GM06990 (cell line): ENCODE results near the gene LPP.

Experiments used
- DNase-seq: peaks from one replicate; pipeline ENCODE4 v3.0.0-alpha.2; 2011; ENCODE audit not compliant: insufficient read length; ENCODE audit errors: extremely low read depth
- H3K27me3 ChIP-seq: replicated peaks from 2 replicates; pipeline ENCODE4 v1.6.0; 2011; ENCODE audit warnings: low read length; ENCODE audit not compliant: control insufficient read depth, insufficient read depth
- H3K36me3 ChIP-seq: 2 replicates; pipeline ENCODE4 v1.5.1; 2011; ENCODE audit warnings: low read length; ENCODE audit not compliant: control insufficient read depth, insufficient read depth
- H3K4me3 ChIP-seq: replicated peaks from 2 replicates; pipeline ENCODE4 v1.5.1; 2011; ENCODE audit warnings: low read depth, mild to moderate bottlenecking, control low read depth, low read length
- TF ChIP-seq, protein P1 (sequence below): IDR thresholded peaks from 2 replicates; pipeline ENCODE4 v1.5.1; 2011; ENCODE audit warnings: low read length, control low read depth, mild to moderate bottlenecking, inconsistent platforms; ENCODE audit not compliant: insufficient read depth, poor library complexity, severe bottlenecking

Gene LPP

DNA sequence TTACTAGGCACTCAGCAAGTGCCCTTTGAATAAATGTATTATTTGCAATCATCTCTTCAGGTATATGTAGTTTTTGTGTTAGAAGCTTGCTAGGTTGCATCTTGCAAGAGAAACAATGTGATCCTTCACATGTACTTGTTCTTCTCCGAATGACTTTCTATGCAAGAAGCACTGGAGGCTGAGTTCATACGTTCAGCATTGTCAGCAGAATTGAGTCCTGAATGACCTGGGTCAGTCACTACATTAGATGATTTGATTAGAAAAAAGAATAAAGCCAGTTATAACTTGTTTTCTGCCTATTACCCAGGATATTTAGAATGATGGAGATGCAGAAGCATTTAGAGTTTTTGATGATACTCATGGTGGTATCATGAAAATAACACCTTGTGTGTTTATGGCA is 538.7 kb downstream of the LPP start:
- Histone ChIP-seq H3K4me3 (no peak overlapping the region), H3K36me3 (no peaks in the 10 kb centered on the region), H3K27me3 (no peaks in the 10 kb centered on the region)
- no peak for DNase-seq
- TF ChIP-seq, protein P1, sequence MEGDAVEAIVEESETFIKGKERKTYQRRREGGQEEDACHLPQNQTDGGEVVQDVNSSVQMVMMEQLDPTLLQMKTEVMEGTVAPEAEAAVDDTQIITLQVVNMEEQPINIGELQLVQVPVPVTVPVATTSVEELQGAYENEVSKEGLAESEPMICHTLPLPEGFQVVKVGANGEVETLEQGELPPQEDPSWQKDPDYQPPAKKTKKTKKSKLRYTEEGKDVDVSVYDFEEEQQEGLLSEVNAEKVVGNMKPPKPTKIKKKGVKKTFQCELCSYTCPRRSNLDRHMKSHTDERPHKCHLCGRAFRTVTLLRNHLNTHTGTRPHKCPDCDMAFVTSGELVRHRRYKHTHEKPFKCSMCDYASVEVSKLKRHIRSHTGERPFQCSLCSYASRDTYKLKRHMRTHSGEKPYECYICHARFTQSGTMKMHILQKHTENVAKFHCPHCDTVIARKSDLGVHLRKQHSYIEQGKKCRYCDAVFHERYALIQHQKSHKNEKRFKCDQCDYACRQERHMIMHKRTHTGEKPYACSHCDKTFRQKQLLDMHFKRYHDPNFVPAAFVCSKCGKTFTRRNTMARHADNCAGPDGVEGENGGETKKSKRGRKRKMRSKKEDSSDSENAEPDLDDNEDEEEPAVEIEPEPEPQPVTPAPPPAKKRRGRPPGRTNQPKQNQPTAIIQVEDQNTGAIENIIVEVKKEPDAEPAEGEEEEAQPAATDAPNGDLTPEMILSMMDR, result no peak

DNA sequence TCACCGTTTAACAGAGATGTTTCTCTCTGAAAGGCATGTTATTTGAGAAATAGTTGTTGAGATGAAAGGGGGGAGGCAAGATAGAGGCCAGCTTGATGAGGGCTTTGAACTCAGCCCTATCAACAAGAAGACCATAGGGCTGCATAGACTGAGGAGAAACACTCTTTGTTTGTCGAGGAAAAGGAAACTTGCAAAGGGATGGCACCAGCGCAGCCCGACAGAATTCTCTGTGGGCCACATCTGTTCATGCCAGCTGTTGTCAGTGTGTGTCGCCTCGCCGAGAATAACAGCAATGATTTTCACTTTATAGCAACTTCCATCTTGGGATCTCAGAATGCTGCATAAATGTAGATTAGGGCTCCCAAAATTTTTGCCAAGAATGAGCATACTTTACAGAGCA is 539.5 kb downstream of the LPP start:
- no peaks in the 10 kb centered on the region for H3K27me3 ChIP-seq
- H3K36me3 ChIP-seq, result no peaks in the 10 kb centered on the region
- TF ChIP-seq, protein P1, result no peak
- no peak for DNase-seq
- H3K4me3 ChIP-seq, result no peak overlapping the region

DNA sequence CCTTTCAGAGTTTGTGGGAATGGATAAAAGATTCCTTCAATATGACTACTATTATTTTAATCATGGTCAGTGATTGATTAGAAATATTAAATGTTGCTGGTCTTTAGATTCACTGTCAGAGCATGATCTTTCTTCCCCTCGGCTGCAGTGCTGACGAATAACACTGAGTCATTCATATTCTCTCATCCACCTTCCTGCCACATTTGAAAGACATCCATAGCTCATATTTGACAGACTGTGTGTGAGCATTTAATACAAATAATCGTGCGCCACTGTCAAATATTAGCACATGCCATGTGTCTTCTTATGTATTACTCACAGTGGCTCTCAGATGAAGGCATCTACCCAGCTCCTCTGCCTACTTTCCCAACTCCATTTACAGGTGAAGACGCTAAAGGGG is 541.3 kb downstream of the LPP start:
- TF ChIP-seq, protein P1, result no peak
- Histone ChIP-seq H3K4me3 (no peak overlapping the region), H3K27me3 (0 out of 2 replicates have a peak, but pooled peaks cover 1% of the 10 kb centered on the region), H3K36me3 (no peaks in the 10 kb centered on the region)
- no peak for DNase-seq

DNA sequence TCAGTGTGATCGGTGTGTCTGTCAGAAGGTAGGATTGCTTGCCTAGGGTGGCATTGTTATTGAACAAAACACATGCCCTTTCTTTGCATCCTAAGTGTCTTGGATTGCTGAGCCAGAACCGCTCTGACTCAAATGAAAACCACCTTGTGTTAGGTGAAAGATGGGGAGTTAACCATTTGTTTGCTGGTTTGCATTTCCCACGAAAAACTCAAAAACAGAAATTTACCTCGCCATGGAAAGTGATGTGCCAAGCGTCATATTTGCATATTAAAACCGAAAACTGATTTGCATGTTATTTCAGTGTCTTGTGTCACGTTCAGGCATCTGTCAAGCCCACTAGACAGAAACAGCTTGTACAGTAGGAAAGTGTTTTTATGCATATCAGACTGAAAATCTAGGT is 543.2 kb downstream of the LPP start:
- Histone ChIP-seq H3K36me3 (no peaks in the 10 kb centered on the region), H3K4me3 (no peak overlapping the region), H3K27me3 (0 out of 2 replicates have a peak, but pooled peaks cover 1% of the 10 kb centered on the region)
- TF ChIP-seq, protein P1, result no peak
- DNase-seq, result peak; percentile 44

DNA sequence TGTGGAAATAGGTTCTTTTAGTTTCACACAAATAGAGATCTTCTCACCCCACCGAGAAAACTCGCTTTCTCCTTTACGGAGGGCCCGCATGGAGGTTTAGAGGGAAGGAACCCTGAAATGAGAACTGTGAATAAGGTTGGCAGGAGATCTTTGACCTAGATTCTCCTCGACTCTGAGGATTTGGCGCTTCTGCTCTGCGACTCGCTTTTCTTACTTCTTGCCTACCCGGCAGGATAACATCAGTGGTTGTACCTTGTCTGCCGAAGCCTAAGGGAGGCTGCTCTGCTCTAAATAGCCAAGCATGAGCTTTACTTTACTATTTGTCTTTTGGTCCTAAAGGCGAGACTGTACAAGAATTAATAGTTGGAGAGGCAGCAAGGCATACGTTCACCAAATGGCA is 544.5 kb downstream of the LPP start:
- Histone ChIP-seq H3K27me3 (0 out of 2 replicates have a peak, but pooled peaks cover 1% of the 10 kb centered on the region), H3K4me3 (no peak overlapping the region), H3K36me3 (no peaks in the 10 kb centered on the region)
- no peak for DNase-seq
- TF ChIP-seq, protein P1, result no peak

DNA sequence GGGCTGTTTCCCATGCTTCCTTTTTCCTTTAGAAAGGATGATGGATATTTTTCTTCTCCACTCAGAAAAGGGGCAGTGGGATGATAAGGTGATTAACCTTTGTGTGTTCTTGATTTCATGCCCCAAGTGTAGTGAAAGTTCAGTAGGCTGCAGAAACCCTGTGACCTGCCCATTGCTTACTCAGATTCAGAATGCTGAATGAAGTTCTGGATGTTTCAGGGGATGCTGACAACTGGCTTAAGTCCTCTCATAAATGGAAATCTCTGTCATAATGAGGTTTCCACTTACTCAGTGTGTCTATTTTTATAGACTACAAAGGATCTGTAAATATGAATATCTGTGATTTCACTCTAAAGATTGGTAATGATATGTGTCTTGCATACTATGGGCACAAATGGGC is 546.5 kb downstream of the LPP start:
- no peak overlapping the region for H3K4me3 ChIP-seq
- H3K27me3 ChIP-seq, result 0 out of 2 replicates have a peak, but pooled peaks cover 1% of the 10 kb centered on the region
- TF ChIP-seq, protein P1, result no peak

More for the DNA sequence above, 546.5 kb downstream of the LPP start:
- no peak for DNase-seq
- H3K36me3 ChIP-seq, result no peaks in the 10 kb centered on the region
